HG03060 (cell line): Measurements from ENCODE around the gene TOPAZ1.

Source experiments
- ATAC-seq: cut with Tn5 transposase; IDR thresholded peaks from one replicate; pipeline ENCODE4 v1.9.1; 2021; ENCODE audit warnings: low read depth, moderate number of reproducible peaks; ENCODE audit not compliant: unreplicated experiment

The TOPAZ1 gene

GRCh38 chr3:44240061-44240460 lies 1.6 kb upstream of the TOPAZ1 start:
- no peak for ATAC-seq

GRCh38 chr3:44242721-44243120 lies 1.0 kb downstream of the TOPAZ1 start:
- no peak for ATAC-seq

- ATAC-seq = no peak
Observed at GRCh38 chr3:44248152-44248551, 6.5 kb downstream of the TOPAZ1 start.

GRCh38 chr3:44252332-44252959 lies 10.8 kb downstream of the TOPAZ1 start:
- no peak for ATAC-seq

GRCh38 chr3:44259404-44259803 lies 17.7 kb downstream of the TOPAZ1 start:
- no peak for ATAC-seq

GRCh38 chr3:44264146-44264545 lies 22.5 kb downstream of the TOPAZ1 start:
- no peak for ATAC-seq

GRCh38 chr3:44265815-44266214 lies 24.1 kb downstream of the TOPAZ1 start:
- no peak for ATAC-seq

- no peak for ATAC-seq
Observed at GRCh38 chr3:44272191-44272590, 30.5 kb downstream of the TOPAZ1 start.

GRCh38 chr3:44277925-44278324 lies 36.2 kb downstream of the TOPAZ1 start:
- no peak for ATAC-seq

GRCh38 chr3:44280077-44280476 lies 38.4 kb downstream of the TOPAZ1 start:
- no peak for ATAC-seq

GRCh38 chr3:44280631-44281030 lies 38.9 kb downstream of the TOPAZ1 start:
- no peak for ATAC-seq

- ATAC-seq = no peak
Observed at GRCh38 chr3:44284949-44285348, 43.3 kb downstream of the TOPAZ1 start.

GRCh38 chr3:44289882-44290462 lies 48.3 kb downstream of the TOPAZ1 start:
- ATAC-seq = no peak

- no peak for ATAC-seq
Observed at GRCh38 chr3:44292276-44292675, 50.6 kb downstream of the TOPAZ1 start.

GRCh38 chr3:44292947-44293346 lies 51.3 kb downstream of the TOPAZ1 start:
- no peak for ATAC-seq

- no peak for ATAC-seq
Observed at GRCh38 chr3:44297255-44297654, 55.6 kb downstream of the TOPAZ1 start.

GRCh38 chr3:44301746-44302145 lies 60.1 kb downstream of the TOPAZ1 start:
- no peak for ATAC-seq

GRCh38 chr3:44309500-44309899 lies 67.8 kb downstream of the TOPAZ1 start:
- ATAC-seq = no peak

GRCh38 chr3:44318891-44319311 lies 77.2 kb downstream of the TOPAZ1 start:
- ATAC-seq = no peak

- ATAC-seq = no peak
Observed at GRCh38 chr3:44321335-44321734, 79.6 kb downstream of the TOPAZ1 start.

GRCh38 chr3:44323341-44323955 lies 81.8 kb downstream of the TOPAZ1 start:
- ATAC-seq = no peak

- no peak for ATAC-seq
Observed at GRCh38 chr3:44324584-44324983, 82.9 kb downstream of the TOPAZ1 start.
